ENCODE measurements around the gene FOXD2.

The FOXD2 gene

DNA sequence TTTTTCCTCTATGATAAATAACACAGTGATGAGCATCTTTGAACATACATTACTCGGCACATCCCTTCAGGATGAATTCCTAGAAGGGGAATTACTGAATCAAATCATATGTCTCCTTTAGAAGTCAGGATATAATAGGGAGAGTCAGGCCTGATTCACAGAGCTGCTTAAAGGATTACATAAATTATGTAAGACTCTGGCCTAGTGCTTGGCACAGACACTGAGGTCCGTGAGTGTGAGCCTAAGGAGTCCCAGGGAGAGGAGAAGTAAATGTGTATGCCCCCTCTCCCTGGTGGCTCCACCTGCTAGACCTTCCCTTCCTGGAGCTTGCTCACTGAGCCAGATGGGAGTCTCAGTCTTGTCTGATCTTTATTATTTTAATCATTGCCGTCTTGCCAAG lies 30.4 kb upstream of the FOXD2 start:
- TF ChIP-seq, protein P1, sequence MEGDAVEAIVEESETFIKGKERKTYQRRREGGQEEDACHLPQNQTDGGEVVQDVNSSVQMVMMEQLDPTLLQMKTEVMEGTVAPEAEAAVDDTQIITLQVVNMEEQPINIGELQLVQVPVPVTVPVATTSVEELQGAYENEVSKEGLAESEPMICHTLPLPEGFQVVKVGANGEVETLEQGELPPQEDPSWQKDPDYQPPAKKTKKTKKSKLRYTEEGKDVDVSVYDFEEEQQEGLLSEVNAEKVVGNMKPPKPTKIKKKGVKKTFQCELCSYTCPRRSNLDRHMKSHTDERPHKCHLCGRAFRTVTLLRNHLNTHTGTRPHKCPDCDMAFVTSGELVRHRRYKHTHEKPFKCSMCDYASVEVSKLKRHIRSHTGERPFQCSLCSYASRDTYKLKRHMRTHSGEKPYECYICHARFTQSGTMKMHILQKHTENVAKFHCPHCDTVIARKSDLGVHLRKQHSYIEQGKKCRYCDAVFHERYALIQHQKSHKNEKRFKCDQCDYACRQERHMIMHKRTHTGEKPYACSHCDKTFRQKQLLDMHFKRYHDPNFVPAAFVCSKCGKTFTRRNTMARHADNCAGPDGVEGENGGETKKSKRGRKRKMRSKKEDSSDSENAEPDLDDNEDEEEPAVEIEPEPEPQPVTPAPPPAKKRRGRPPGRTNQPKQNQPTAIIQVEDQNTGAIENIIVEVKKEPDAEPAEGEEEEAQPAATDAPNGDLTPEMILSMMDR (IDR thresholded peaks at IDR 0.05; ENCODE audit: extremely low read depth, missing control alignments), result no peak
- DNase-seq (ENCODE audit: low spot score), result no peak

DNA sequence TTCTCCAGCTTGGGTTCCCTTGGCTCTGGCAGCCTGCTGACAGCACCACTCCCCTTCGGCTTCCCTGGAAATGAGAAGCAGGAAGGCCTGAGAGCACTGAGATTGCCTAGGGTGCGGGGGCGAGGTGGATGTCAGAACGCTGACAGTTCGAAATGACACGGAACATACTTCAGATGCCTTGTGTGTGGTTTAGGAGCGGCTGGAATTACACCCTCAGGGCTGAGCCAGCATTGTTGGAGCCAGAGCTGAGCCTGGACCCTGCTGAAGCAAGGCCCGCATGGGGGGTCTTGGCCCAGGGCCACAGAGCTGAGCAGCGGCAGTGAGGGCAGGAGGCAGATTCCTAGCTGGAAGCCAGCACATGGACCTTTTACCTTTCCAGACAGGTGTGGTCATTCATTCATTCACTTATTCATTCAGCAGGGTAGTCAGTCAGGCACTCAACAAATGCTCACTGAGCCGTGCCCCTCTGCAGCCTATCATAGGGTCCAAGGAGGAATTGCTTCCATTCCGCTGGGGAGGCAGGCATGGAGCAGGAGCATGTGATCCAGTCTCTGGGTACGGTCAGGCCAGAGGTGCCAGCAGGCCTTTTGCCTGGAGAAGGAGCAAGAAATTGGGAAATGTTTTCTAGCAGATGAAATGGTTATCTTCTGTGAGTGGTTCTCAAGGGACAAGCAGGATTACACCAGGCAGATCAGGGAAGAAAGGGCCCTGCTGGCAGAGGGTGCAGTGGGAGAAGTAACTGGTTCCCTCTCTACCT lies 28.4 kb upstream of the FOXD2 start:
- DNase-seq (ENCODE audit: low spot score), result no peak
- TF ChIP-seq, protein P1 (IDR thresholded peaks at IDR 0.05; ENCODE audit: extremely low read depth, missing control alignments), result no peak

DNA sequence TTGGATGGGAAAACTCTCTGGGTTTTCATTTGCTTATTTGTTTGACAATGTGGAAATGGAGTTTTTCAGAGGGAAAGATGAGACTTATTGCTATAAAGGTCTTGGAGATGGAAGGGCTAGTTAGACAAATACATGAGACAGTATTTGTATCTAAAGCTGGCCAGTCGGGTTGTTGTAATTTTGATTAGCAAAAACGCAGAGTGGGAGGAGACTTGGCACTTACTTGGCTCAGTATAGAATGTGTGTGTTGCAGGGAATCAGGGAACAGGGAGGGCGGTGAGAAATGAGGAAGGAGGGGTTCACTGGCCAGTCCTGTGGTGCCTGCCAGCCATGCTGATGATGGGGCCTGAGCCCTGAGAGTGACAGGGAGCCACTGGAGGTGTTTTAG lies 27.8 kb upstream of the FOXD2 start:
- TF ChIP-seq, protein P1 (IDR thresholded peaks at IDR 0.05; ENCODE audit: extremely low read depth, missing control alignments), result no peak
- no peak for DNase-seq (ENCODE audit: low spot score)

DNA sequence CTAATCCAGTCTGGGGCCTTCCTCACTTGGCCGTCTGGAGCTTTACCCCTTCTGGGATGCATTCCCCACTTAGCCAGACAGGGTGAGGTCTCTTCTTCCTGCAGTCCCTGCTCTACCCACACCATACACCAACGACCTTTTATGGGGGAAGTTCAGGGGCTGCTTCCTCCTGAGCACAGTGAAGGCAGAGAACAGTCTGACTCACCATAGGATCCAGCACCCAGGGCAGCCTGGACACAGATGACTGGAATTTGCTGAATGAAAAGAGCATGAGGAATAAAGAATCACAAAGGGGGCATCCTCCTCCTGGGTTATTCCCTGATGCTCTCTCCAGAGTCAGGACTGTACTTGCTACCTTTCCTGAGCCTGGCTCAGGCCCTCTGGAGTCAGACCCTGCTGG lies 26.4 kb upstream of the FOXD2 start:
- no peak for DNase-seq (ENCODE audit: low spot score)
- TF ChIP-seq, protein P1 (IDR thresholded peaks at IDR 0.05; ENCODE audit: extremely low read depth, missing control alignments), result no peak

DNA sequence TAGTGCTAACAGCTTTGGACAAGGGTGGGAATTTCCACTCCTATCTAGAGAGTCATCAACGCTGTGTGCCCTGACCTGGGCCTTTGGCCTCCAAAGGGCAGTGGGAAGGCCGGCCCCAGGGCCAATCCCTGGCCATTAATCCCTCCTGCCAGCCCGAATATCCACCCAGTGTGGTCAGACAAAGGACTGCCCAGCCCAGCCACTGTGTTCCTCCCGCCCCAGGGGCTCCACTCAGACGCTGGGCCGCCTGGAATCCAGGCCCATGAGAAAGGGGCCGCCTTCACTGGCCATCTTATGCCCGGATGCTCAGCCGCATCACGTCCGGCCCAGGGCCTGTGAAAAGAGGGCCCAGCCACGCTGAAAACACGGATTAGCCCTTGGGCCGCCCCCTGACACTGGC lies 25.4 kb upstream of the FOXD2 start:
- no peak for DNase-seq (ENCODE audit: low spot score)
- TF ChIP-seq, protein P1 (IDR thresholded peaks at IDR 0.05; ENCODE audit: extremely low read depth, missing control alignments), result no peak

DNA sequence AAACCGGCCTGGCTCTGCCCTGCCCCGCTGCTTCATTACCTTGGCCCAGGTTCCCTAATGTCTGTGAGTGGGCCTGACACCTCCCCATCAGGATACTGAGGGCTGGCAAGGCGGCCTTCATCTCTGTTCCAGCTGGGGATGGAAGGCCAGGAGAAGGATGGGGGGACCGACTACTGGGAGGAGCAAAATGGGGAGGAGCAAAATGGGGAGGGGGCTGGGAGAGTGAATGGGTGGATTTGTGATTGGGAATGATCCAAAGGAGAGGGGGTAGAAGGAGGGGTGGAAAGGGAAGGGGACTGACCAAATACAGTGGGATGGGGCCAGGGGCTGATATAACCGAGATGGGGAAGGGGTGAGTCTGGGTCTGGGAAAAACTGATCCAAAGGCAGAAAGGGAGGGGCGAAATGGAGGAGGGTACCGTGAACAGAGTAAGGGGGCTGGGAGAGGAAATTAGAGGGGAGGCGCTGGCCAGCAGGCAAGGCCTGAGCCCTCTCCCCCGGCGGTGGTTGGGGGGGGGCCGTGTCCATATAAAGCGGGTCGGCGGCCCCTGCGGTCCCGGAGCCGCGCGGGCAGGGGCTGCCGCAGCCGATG lies 22.0 kb upstream of the FOXD2 start, which contains the start of gene FOXE3:
FOXE3 (plus strand) TSS at position 558 of the 591 bp plus-strand sequence; CDS start at position 589, 31 bp downstream.
- no peak for DNase-seq (ENCODE audit: low spot score)

More for the DNA sequence above, 22.0 kb upstream of the FOXD2 start, which contains the start of gene FOXE3:
- TF ChIP-seq, protein P1 (IDR thresholded peaks at IDR 0.05; ENCODE audit: extremely low read depth, missing control alignments), result no peak
